ENCODE measurements around the gene XXYLT1. TPM values are rescaled to one million over a fixed set of nuclear protein-coding genes. Genes with fewer than 3 reads are reported as not detected.

Gene XXYLT1
- total and polyA plus RNA-seq, 2 of the 8 experiments (the other 6 are each of a cell fraction or from before 2014, with no cell fraction given), result 18.9 to 23.8 TPM

DNA sequence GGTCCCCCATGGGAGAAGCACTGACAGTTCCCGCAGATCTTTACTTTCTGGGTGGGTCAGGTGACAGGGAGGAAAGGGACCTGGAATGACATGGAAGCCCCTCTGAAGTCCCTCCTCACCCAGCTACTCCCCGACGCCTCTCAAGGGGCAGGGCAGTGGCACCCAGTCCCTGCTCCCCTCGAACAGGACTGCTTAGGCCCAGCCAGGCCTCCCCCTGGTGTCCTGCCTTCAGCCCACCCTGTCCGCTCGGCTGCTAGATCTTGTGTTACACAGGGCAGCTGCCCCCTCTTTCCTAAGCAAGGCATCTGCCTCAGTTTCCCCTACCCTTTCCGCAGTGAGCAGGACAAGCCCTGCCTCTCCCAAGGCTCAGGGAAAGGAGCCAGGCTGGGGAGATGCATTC, 226.5 kb downstream of the XXYLT1 start:
- no peak overlapping the region for H4K8ac ChIP-seq (ENCODE audit: extremely low read depth, insufficient read depth, low read length)
- no peak overlapping the region; the same call in 1 of the 2 replicates for H3K18ac ChIP-seq (ENCODE audit: extremely low read depth, low read length)
- H4K91ac ChIP-seq (replicated peaks; ENCODE audit: insufficient read length, low read length), result no peak overlapping the region
- H3K56ac ChIP-seq (replicated peaks; ENCODE audit: insufficient read length, low read depth, low read length), result no peak overlapping the region
- no peak overlapping the region for H2AK5ac ChIP-seq (ENCODE audit: low read depth, low read length)
- H3K23me2 ChIP-seq (ENCODE audit: low read depth, low read length), result no peaks in the 10 kb centered on the region
- H3K4ac ChIP-seq (replicated peaks; ENCODE audit: insufficient read length, low read depth, low read length), result no peak overlapping the region
- DNase-seq (ENCODE audit: low read depth in 1 of 2, low spot score in 2 of 2), result no peak
- peaks cover 4 to 18% (median 12%) of the 10 kb centered on the region in 4 experiments for H3K4me1 ChIP-seq (replicated peaks in 1 of 4; ENCODE audit: control insufficient read depth in 3 of 4, insufficient read depth in 4 of 4, low read length in 3 of 4)
- peak overlapping the region; percentile 71; the same call in 1 of the 2 replicates for H2BK12ac ChIP-seq (ENCODE audit: low read depth, low read length)
- no peak overlapping the region for H3K9ac ChIP-seq (replicated peaks in 1 of 4; ENCODE audit: extremely low read depth in 1 of 4, low read depth in 3 of 4, low read length in 3 of 4)
- peak overlapping the region; percentile 52; the same call in 1 of the 2 replicates for H2BK5ac ChIP-seq (ENCODE audit: low read depth, low read length)
- no peaks in the 10 kb centered on the region for H3K9me3 ChIP-seq (ENCODE audit: insufficient read depth in 2 of 2, low read depth in 1 of 2, low read length in 1 of 2)
- no peak overlapping the region for H3K23ac ChIP-seq (ENCODE audit: insufficient read length)
- no peaks in the 10 kb centered on the region for H3K27me3 ChIP-seq (replicated peaks in 1 of 4; ENCODE audit: control insufficient read depth in 3 of 4, extremely low read depth in 1 of 4, insufficient read depth in 3 of 4, low read length in 3 of 4)
- no peak overlapping the region for H2BK20ac ChIP-seq (ENCODE audit: low read length)
- H3K79me2 ChIP-seq (ENCODE audit: control insufficient read depth in 1 of 2, insufficient read depth in 2 of 2, low read length in 2 of 2), result no peaks in the 10 kb centered on the region
- H3K27ac ChIP-seq (ENCODE audit: low read depth, low read length), result no peak overlapping the region
- no peak overlapping the region for H3K4me3 ChIP-seq (ENCODE audit: extremely low read depth in 1 of 4, insufficient read depth in 2 of 4, low read depth in 3 of 4, low read length in 4 of 4)
- FAIRE-seq, result no peak
- H2BK15ac ChIP-seq (ENCODE audit: low read length), result no peak overlapping the region
- H2BK120ac ChIP-seq (replicated peaks; ENCODE audit: low read depth, low read length), result no peak overlapping the region
- no peak overlapping the region for H3K14ac ChIP-seq (ENCODE audit: insufficient read length)
- no peaks in the 10 kb centered on the region for H3K79me1 ChIP-seq (ENCODE audit: low read depth, low read length)
- CTCF ChIA-PET (ENCODE audit: partially characterized antibody), result no interaction called here
- H3K4me2 ChIP-seq (ENCODE audit: insufficient read depth in 1 of 2, low read depth in 2 of 2, low read length in 2 of 2), result no peak overlapping the region
- no peaks in the 10 kb centered on the region for H3K36me3 ChIP-seq (ENCODE audit: control insufficient read depth in 2 of 4, insufficient read depth in 4 of 4, low read length in 3 of 4)
- 89% methylated on average over 6 of the region's 7 CpGs; no CpG with 5 or more reads in 1 of the 2 experiments for WGBS, 2 experiments (ENCODE audit: extremely low coverage in 1 of 2, insufficient coverage in 1 of 2, insufficient read length in 1 of 2, insufficient replicate concordance in 2 of 2, low coverage in 1 of 2, low lambda C conversion rate in 2 of 2, missing lambda C conversion rate in 1 of 2)
- POLR2A ChIA-PET (ENCODE audit: partially characterized antibody), result no interaction called here
- TF ChIP-seq SP2 (IDR thresholded peaks at IDR 0.05; ENCODE audit: low read length) (no peak), CREB1 (IDR thresholded peaks at IDR 0.05) (no peak), CEBPB (IDR thresholded peaks at IDR 0.05; ENCODE audit: low read depth, low read length) (no peak), JUND (IDR thresholded peaks at IDR 0.05; ENCODE audit: low read length) (no peak), RXRA (IDR thresholded peaks at IDR 0.05; ENCODE audit: insufficient read depth, low read depth, low read length) (no peak), RFX5 (IDR thresholded peaks at IDR 0.05; ENCODE audit: borderline replicate concordance, low read depth, low read length) (no peak), KDM5A (IDR thresholded peaks at IDR 0.05; ENCODE audit: low read length) (no peak)
- no peak overlapping the region for H4K5ac ChIP-seq (ENCODE audit: insufficient read length, low read depth, low read length)
- H4K20me1 ChIP-seq (replicated peaks in 1 of 2; ENCODE audit: control insufficient read depth in 1 of 2, insufficient read depth in 2 of 2, low read length in 2 of 2), result no peaks in the 10 kb centered on the region
- no peak overlapping the region for H2AFZ ChIP-seq (ENCODE audit: low read length)
